Measurements from ENCODE around the gene ARHGAP31.
"Not testable (repeated sequence)": the region's sequence is repeated elsewhere in the genome, so short reads cannot be mapped to it uniquely, and the experiment has no call there.

ARHGAP31 gene

GRCh38 chr3:119322021-119322834 is 28.0 kb downstream of the ARHGAP31 start:
- peak in 1 of 2 experiments; percentile 63 for DNase-seq

DNA sequence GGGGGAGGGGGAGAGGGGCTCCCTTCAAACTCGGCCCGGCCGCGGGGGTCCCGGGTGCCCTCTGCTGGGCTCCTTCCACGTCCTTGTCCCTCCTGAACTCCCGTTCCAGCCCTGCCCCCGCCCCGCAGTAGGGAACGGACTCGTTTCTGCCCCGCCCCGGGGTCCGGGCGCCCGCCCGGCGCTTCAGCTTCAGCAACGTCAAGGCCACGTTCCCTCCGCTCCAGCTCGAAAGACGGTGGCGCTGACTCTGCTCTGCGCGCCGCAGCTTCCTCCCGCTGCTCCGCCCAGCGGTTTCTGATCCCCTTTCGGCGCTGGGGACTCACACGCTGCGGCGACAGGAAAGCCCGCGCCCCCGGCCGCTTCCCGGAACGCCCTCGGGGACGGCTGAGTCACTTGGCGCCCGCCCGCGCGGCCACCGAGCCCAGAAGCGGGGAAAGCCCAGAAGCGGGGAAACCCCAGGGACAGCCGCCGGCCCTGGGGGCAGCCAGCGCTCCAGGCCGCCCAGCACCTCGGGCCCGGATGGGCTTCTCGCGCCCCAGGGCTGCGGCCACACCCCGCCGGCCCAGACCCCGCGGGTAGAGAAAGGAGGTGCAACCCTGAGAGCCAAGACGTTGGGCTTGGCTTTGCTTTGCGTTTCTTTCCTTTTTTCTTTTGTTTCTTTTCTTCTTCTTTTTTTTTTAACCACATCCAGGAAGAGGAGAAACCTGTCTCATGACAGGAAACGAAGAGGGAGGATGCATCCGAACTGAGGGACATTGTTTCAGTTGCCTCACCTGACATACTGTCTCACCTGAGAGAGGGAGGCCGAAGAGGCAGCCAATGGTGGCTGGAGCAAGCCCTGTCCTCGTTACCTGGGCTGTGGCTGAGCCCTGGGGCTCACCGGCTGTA is 28.9 kb downstream of the ARHGAP31 start:
- DNase-seq = peak; percentile 71 to 81

- DNase-seq = no peak
Observed at GRCh38 chr3:119323723-119324085, 29.5 kb downstream of the ARHGAP31 start.

- DNase-seq = no peak
Observed at GRCh38 chr3:119324899-119325298, 30.7 kb downstream of the ARHGAP31 start.

GRCh38 chr3:119326976-119327375 is 32.8 kb downstream of the ARHGAP31 start:
- DNase-seq = no peak

- DNase-seq = no peak
Observed at GRCh38 chr3:119329551-119329950, 35.4 kb downstream of the ARHGAP31 start.

DNA sequence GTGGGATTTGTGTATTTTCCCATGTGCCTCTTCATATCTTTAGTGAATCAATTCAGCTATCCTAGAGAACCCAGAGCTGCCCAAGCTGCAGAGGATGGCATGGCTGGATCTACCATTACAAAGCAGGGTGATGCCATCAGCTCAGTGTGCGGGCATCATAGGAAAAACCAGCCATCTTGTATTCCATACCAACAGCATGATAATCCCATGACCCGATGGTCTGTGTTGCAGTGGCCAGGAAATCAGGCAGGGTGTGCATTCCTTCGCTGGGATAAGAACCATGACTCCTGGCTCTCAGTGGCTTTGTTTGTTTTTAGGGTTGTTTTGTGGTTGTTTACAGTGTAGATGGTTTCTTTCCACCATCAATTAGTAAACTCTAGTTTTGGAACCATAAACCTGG is 36.0 kb downstream of the ARHGAP31 start:
- no peak for DNase-seq

- DNase-seq = no peak
Observed at GRCh38 chr3:119330858-119331257, 36.7 kb downstream of the ARHGAP31 start.

GRCh38 chr3:119331661-119332060 is 37.5 kb downstream of the ARHGAP31 start:
- DNase-seq = no peak

GRCh38 chr3:119333773-119334509 is 39.8 kb downstream of the ARHGAP31 start:
- DNase-seq = no peak

DNA sequence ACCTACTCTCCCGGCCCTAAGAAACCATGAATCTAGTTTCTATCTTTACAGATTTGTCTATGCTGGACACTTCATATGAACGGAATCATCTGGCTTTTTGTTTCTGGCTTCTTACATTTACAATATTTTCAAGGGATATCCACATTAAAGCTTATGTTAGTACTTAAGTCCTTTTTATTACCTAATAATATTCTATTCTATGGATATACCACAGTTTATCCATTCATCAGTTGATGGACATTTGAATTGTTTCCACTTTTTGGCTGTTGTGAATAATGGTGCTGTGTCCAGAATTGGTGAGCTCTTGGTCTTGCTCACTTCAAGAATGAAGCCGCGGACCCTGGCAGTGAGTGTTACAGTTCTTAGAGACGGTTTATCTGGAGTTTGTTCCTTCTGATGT is 42.6 kb downstream of the ARHGAP31 start:
- DNase-seq = no peak

- not testable (repeated sequence) for DNase-seq
Observed at GRCh38 chr3:119337407-119337806, 43.2 kb downstream of the ARHGAP31 start.

DNA sequence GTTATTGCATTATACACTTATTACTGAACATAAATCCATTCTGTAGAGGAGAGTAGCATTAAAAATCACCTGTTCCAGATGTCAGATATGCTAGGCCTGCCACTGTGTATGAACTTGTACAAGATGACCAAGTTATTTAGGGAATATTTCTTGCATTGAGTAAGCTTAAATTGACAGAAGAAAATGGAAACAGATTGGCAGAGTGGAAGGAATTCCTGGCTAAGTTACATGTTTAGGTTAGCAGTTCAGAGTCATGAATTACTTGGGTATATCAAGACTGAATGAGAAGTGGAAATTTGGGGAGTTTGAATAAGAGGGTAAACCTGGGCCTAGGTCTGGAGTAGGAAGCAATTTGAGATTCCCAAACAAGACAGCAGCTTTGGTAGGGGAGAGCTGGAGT is 44.6 kb downstream of the ARHGAP31 start:
- no peak for DNase-seq

GRCh38 chr3:119340014-119340413 is 45.8 kb downstream of the ARHGAP31 start:
- no peak for DNase-seq

DNA sequence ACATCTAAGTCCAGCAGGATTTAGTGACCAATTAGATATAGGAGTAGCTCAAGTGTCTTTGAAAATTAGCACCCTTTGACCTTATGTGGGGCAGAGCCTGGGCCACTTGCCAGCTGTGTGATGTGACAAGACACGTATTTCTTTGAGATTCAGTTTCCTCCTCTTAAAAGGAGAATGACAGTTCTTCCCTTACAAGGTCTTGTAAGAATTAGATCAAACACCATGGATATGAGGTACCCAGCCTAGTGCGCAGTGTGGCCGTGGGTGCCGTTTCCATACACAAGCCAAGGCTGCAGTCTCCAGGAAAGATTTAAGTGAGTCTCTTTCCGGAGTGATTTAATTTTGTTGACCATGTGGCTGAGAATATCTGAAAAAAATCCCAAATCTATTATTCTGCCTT is 46.3 kb downstream of the ARHGAP31 start:
- DNase-seq = no peak

GRCh38 chr3:119342176-119342575 is 48.0 kb downstream of the ARHGAP31 start:
- DNase-seq = no peak

- no peak for DNase-seq
Observed at GRCh38 chr3:119343719-119344118, 49.5 kb downstream of the ARHGAP31 start.

- DNase-seq = no peak
Observed at GRCh38 chr3:119346076-119346496, 51.9 kb downstream of the ARHGAP31 start.

GRCh38 chr3:119347036-119347435 is 52.9 kb downstream of the ARHGAP31 start:
- no peak for DNase-seq

GRCh38 chr3:119349354-119350041 is 55.3 kb downstream of the ARHGAP31 start:
- no peak for DNase-seq

DNA sequence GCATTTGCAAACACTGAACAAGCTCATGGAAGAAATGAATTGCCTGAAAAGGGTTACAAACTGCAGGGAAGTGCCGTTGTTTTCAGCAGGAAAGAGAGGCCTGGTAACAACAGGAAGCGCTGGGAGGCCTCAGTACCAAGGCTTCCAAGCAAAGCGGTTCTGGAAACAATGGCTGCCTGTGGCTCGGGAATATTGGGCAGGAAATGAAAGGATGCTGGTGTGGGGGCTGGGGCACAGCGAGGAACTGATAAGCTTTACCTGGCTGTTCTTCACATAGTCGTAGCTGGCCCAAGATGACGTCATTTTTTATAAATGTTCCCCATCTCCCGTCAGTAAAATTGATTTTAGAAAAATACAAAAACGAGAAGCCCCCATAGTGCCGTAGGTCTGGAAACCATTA is 55.9 kb downstream of the ARHGAP31 start:
- DNase-seq = no peak

DNA sequence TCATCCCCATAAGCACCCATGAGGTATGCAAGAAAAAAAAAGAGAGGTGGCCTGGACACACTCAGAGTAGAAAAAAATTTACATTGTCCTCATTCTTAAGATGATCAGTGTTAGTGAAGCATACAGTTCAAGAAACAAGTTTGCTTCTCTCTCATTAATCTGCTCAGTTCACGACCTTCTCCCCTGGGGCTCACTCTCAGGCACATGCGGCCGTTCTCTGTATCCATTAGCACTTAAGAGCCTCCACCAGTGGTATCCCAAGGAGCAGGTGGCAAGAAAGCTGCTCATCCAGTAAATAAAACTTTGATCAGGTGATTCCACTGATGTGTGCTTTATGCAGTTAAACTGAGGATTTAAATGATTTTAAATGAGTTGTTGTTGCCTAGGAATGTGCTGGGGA is 57.4 kb downstream of the ARHGAP31 start:
- peak; percentile 63 to 68 for DNase-seq
